GM12878 (cell line): ENCODE measurements around the gene UST. TPM values are rescaled to one million over a fixed set of nuclear protein-coding genes. Genes with fewer than 3 reads are reported as not detected.

Experiments used
- CREM ChIP-seq: IDR thresholded peaks from 2 replicates; pipeline ENCODE4 v1.6.1; 2014; ENCODE audit warnings: antibody characterized with exemption, low read depth
- DPF2 ChIP-seq: fragments of 450-650 bp; IDR thresholded peaks from 2 replicates; pipeline ENCODE4 v1.6.1; 2017; ENCODE audit warnings: mild to moderate bottlenecking
- EED ChIP-seq: sonication (generic); IDR thresholded peaks from 2 replicates; pipeline ENCODE4 v1.6.1; 2016; ENCODE audit warnings: antibody characterized with exemption, low read depth
- FOS ChIP-seq: IDR thresholded peaks from 3 replicates; pipeline ENCODE4 v1.6.1; 2011; ENCODE audit warnings: borderline replicate concordance; ENCODE audit not compliant: insufficient read length; ENCODE audit errors: extremely low read depth
- FOXM1 ChIP-seq: IDR thresholded peaks from 2 replicates; pipeline ENCODE4 v1.6.1; 2012; ENCODE audit warnings: low read depth, mild to moderate bottlenecking, inconsistent platforms, low read length, moderate library complexity
- GABPA ChIP-seq: IDR thresholded peaks from 2 replicates; pipeline ENCODE4 v1.6.1; 2014; ENCODE audit warnings: antibody characterized with exemption, low read depth, mild to moderate bottlenecking, inconsistent platforms
- IKZF1 ChIP-seq: fragments of 450-650 bp; conservative IDR thresholded peaks from 2 replicates; pipeline ENCODE4 v1.6.1; 2017; ENCODE audit warnings: antibody characterized with exemption, mild to moderate bottlenecking
- JUNB ChIP-seq: IDR thresholded peaks from 2 replicates; pipeline ENCODE4 v1.6.1; 2016; ENCODE audit warnings: antibody characterized with exemption, mild to moderate bottlenecking
- KAT2A ChIP-seq: conservative IDR thresholded peaks from 2 replicates; pipeline ENCODE4 v1.6.1; 2011; ENCODE audit warnings: low read depth, low read length; ENCODE audit not compliant: control insufficient read depth
- MXI1 ChIP-seq: fragments of 150-350 bp; IDR thresholded peaks from 2 replicates; pipeline ENCODE4 v1.6.1; 2011; ENCODE audit warnings: low read depth, mild to moderate bottlenecking, inconsistent platforms, low read length, improper control_type of control experiment
- RAD51 ChIP-seq: fragments of 450-650 bp; IDR thresholded peaks from 2 replicates; pipeline ENCODE4 v1.6.1; 2016; ENCODE audit warnings: moderate library complexity, mild to moderate bottlenecking, inconsistent platforms
- SIX5 ChIP-seq: IDR thresholded peaks from 2 replicates; pipeline ENCODE4 v1.6.1; 2011; ENCODE audit warnings: mild to moderate bottlenecking, low read depth, low read length, moderate library complexity; ENCODE audit not compliant: severe bottlenecking
- SMAD1 ChIP-seq: fragments of 450-650 bp; IDR thresholded peaks from 2 replicates; pipeline ENCODE4 v1.6.1; 2018; ENCODE audit warnings: mild to moderate bottlenecking, low read depth; ENCODE audit not compliant: partially characterized antibody
- WRNIP1 ChIP-seq: IDR thresholded peaks from 2 replicates; pipeline ENCODE4 v1.6.1; 2011; ENCODE audit warnings: low read depth, low read length, improper control_type of control experiment, borderline replicate concordance
- ZNF217 ChIP-seq: fragments of 450-650 bp; IDR thresholded peaks from 2 replicates; pipeline ENCODE4 v1.6.1; 2017; ENCODE audit warnings: antibody characterized with exemption, mild to moderate bottlenecking
- ZNF384 ChIP-seq: IDR thresholded peaks from 2 replicates; pipeline ENCODE4 v1.6.1; 2012; ENCODE audit warnings: low read depth, mild to moderate bottlenecking, low read length, improper control_type of control experiment, borderline replicate concordance
- polyA plus RNA-seq, 11 experiments: library from polyadenylated mRNA; depleted of rRNA in 4 of 11; unstranded in 6 of 11; stranded (reverse) in 5 of 11; fragments of >200 nt; fragmentation: Nextera tagmentation in 4 of 11; fragmentation: Illumina TruSeq in 1 of 11; extraction: Ambion mirVana in 4 of 11; extraction: Trizol in 1 of 11; gene quantifications; 1 replicate in 1 of 11; 2 replicates in 10 of 11; pipeline versions ENCODE4 v1.2.1 to v1.2.3, GENCODE V29; 2011 to 2016; ENCODE audit warnings: inconsistent platforms in 2 of 11, missing spikeins in 2 of 11, low read depth in 1 of 11
- total RNA-seq, 4 experiments: library from RNA; depleted of rRNA in 3 of 4; stranded (reverse); fragments of >200 nt in 3 of 4; fragmentation: Illumina TruSeq in 1 of 4; extraction: Trizol in 1 of 4; gene quantifications; 2 replicates each; pipeline versions ENCODE4 v1.2.1 to v1.2.3, GENCODE V29; 2013 to 2021
- TF ChIP-seq, protein P1 (sequence below): fragments of 450-650 bp; formaldehyde crosslinking; IDR thresholded peaks from 2 replicates; pipeline ENCODE4 v1.4.0; 2020; ENCODE audit warnings: mild to moderate bottlenecking, moderate library complexity
- TF ChIP-seq, protein P2 (sequence below): IDR thresholded peaks from 2 replicates; pipeline ENCODE4 v1.6.1; 2012; ENCODE audit warnings: improper control_type of control experiment, low read depth, low read length; ENCODE audit not compliant: insufficient replicate concordance
- TF ChIP-seq, protein P3 (sequence below): IDR thresholded peaks from 2 replicates; pipeline ENCODE4 v1.6.1; 2011; ENCODE audit warnings: mild to moderate bottlenecking, low read depth, low read length, moderate library complexity; ENCODE audit not compliant: insufficient replicate concordance

UST gene
- total and polyA plus RNA-seq, 10 of the 15 experiments (the other 5 are each of a cell fraction or from before 2014, with no cell fraction given): 0.74 to 43.3 (median 2.2) TPM

DNA sequence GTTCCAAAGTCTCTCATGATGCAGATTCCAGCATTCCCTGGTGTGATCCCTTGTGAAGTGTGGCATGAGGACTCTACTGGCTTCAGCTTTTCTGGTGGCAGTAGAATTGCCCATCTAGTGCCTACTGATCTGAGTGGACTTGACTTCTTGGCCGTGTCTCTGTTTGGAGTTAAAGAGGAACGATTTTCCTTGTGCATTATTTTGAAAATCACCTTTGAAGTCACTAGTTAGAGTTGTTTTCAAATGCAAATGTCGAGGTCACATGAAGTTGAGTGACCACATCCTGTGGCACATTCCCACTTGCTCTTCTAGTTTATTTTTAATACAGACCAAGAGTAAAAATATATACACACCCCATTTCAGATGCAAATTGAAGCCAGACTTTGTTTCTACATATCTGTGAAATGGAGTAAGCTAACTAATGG lies 300.0 kb downstream of the UST start (continued):
- TF ChIP-seq, protein P1, sequence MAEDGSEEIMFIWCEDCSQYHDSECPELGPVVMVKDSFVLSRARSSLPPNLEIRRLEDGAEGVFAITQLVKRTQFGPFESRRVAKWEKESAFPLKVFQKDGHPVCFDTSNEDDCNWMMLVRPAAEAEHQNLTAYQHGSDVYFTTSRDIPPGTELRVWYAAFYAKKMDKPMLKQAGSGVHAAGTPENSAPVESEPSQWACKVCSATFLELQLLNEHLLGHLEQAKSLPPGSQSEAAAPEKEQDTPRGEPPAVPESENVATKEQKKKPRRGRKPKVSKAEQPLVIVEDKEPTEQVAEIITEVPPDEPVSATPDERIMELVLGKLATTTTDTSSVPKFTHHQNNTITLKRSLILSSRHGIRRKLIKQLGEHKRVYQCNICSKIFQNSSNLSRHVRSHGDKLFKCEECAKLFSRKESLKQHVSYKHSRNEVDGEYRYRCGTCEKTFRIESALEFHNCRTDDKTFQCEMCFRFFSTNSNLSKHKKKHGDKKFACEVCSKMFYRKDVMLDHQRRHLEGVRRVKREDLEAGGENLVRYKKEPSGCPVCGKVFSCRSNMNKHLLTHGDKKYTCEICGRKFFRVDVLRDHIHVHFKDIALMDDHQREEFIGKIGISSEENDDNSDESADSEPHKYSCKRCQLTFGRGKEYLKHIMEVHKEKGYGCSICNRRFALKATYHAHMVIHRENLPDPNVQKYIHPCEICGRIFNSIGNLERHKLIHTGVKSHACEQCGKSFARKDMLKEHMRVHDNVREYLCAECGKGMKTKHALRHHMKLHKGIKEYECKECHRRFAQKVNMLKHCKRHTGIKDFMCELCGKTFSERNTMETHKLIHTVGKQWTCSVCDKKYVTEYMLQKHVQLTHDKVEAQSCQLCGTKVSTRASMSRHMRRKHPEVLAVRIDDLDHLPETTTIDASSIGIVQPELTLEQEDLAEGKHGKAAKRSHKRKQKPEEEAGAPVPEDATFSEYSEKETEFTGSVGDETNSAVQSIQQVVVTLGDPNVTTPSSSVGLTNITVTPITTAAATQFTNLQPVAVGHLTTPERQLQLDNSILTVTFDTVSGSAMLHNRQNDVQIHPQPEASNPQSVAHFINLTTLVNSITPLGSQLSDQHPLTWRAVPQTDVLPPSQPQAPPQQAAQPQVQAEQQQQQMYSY (CRISPR knock-in tag): no peak
- TF ChIP-seq ZNF217 (no peak), JUNB (no peak; the same call in 1 of the 2 replicates), MXI1 (peak; percentile 43; the same call in 1 of the 2 replicates), WRNIP1 (no peak), SIX5 (no peak), CREM (peak; percentile 66), DPF2 (peak; percentile 66), GABPA (peak; percentile 54; the same call in 1 of the 2 replicates), ZNF384 (no peak), FOS (no peak), EED (peak; percentile 36; the same call in 1 of the 2 replicates), SMAD1 (peak; percentile 89), KAT2A (no peak), RAD51 (peak; percentile 87), IKZF1 (peak; percentile 89), FOXM1 (peak; percentile 79; the same call in 1 of the 2 replicates)
- TF ChIP-seq, protein P2, sequence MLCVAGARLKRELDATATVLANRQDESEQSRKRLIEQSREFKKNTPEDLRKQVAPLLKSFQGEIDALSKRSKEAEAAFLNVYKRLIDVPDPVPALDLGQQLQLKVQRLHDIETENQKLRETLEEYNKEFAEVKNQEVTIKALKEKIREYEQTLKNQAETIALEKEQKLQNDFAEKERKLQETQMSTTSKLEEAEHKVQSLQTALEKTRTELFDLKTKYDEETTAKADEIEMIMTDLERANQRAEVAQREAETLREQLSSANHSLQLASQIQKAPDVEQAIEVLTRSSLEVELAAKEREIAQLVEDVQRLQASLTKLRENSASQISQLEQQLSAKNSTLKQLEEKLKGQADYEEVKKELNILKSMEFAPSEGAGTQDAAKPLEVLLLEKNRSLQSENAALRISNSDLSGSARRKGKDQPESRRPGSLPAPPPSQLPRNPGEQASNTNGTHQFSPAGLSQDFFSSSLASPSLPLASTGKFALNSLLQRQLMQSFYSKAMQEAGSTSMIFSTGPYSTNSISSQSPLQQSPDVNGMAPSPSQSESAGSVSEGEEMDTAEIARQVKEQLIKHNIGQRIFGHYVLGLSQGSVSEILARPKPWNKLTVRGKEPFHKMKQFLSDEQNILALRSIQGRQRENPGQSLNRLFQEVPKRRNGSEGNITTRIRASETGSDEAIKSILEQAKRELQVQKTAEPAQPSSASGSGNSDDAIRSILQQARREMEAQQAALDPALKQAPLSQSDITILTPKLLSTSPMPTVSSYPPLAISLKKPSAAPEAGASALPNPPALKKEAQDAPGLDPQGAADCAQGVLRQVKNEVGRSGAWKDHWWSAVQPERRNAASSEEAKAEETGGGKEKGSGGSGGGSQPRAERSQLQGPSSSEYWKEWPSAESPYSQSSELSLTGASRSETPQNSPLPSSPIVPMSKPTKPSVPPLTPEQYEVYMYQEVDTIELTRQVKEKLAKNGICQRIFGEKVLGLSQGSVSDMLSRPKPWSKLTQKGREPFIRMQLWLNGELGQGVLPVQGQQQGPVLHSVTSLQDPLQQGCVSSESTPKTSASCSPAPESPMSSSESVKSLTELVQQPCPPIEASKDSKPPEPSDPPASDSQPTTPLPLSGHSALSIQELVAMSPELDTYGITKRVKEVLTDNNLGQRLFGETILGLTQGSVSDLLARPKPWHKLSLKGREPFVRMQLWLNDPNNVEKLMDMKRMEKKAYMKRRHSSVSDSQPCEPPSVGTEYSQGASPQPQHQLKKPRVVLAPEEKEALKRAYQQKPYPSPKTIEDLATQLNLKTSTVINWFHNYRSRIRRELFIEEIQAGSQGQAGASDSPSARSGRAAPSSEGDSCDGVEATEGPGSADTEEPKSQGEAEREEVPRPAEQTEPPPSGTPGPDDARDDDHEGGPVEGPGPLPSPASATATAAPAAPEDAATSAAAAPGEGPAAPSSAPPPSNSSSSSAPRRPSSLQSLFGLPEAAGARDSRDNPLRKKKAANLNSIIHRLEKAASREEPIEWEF: peak; percentile 36
- TF ChIP-seq, protein P3, sequence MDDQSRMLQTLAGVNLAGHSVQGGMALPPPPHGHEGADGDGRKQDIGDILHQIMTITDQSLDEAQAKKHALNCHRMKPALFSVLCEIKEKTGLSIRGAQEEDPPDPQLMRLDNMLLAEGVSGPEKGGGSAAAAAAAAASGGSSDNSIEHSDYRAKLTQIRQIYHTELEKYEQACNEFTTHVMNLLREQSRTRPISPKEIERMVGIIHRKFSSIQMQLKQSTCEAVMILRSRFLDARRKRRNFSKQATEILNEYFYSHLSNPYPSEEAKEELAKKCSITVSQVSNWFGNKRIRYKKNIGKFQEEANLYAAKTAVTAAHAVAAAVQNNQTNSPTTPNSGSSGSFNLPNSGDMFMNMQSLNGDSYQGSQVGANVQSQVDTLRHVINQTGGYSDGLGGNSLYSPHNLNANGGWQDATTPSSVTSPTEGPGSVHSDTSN: no peak
